Measurements from ENCODE around the gene GPR87. TPM values are rescaled to one million over a fixed set of nuclear protein-coding genes. Genes with fewer than 3 reads are reported as not detected.

The GPR87 gene
- total and polyA plus RNA-seq, 2 donors (not counting 1 experiment from before 2014, with no cell fraction given) = 0.05 to 0.17 TPM

DNA sequence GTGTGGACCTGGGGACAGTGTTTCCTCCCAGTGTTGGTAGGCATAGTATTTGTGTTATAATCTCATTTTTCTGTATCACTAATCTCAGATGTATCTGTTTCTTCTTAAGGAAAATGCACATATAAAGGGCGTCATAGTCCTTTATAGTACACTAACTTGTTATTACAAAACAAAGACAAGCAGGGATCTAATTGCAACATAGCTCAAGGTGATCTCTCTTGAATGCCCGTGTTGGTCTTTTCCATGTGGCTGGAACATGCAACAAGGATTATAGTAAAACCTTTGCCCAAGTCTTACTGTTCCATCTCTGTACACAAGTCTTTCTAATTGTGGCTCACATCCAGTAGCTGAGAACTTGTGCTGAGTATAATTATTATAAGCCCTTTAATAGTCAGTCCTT lies 3.5 kb upstream of the GPR87 start:
- Histone ChIP-seq H3K79me2 (ENCODE audit: control insufficient read depth, insufficient read depth, low read length) (no peaks in the 10 kb centered on the region), H3K27me3 (ENCODE audit: control insufficient read depth, insufficient read depth, low read length) (no peaks in the 10 kb centered on the region), H3K9me3 (ENCODE audit: control insufficient read depth, insufficient read depth, low read depth, low read length) (no peaks in the 10 kb centered on the region), H3K9ac (ENCODE audit: insufficient read depth, low read length) (no peak overlapping the region), H3K4me3 (replicated peaks in 1 of 4; ENCODE audit: control extremely low read depth in 1 of 4, insufficient read depth in 1 of 4, low read depth in 3 of 4, low read length in 4 of 4) (peak overlapping the region in 1 of 4 experiments; percentile 1), H2AFZ (ENCODE audit: low read length) (no peak overlapping the region), H3K4me1 (ENCODE audit: control insufficient read depth, extremely low read depth, insufficient read depth, low read length) (peaks cover 18% of the 10 kb centered on the region), H4K20me1 (ENCODE audit: control insufficient read depth, extremely low read depth, insufficient read depth, low read length) (no peaks in the 10 kb centered on the region), H3K4me2 (ENCODE audit: extremely low read depth, insufficient read depth, low read length) (peak overlapping the region; percentile 56), H3K36me3 (ENCODE audit: control insufficient read depth, insufficient read depth, low read length) (no peaks in the 10 kb centered on the region), H3K27ac (ENCODE audit: insufficient read depth, low read length) (peak overlapping the region; percentile 79)
- TF ChIP-seq EZH2 (IDR thresholded peaks at IDR 0.05; ENCODE audit: low read length, missing control alignments) = no peak
- TF ChIP-seq, protein P1, sequence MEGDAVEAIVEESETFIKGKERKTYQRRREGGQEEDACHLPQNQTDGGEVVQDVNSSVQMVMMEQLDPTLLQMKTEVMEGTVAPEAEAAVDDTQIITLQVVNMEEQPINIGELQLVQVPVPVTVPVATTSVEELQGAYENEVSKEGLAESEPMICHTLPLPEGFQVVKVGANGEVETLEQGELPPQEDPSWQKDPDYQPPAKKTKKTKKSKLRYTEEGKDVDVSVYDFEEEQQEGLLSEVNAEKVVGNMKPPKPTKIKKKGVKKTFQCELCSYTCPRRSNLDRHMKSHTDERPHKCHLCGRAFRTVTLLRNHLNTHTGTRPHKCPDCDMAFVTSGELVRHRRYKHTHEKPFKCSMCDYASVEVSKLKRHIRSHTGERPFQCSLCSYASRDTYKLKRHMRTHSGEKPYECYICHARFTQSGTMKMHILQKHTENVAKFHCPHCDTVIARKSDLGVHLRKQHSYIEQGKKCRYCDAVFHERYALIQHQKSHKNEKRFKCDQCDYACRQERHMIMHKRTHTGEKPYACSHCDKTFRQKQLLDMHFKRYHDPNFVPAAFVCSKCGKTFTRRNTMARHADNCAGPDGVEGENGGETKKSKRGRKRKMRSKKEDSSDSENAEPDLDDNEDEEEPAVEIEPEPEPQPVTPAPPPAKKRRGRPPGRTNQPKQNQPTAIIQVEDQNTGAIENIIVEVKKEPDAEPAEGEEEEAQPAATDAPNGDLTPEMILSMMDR (conservative IDR thresholded peaks at IDR 0.05 in 1 of 2, IDR thresholded peaks at IDR 0.05 in 1 of 2; ENCODE audit: low read depth in 1 of 2, low read length in 2 of 2) = no peak
- DNase-seq (ENCODE audit: low read depth in 2 of 2) = peak in 1 of 2 donors; percentile 13

DNA sequence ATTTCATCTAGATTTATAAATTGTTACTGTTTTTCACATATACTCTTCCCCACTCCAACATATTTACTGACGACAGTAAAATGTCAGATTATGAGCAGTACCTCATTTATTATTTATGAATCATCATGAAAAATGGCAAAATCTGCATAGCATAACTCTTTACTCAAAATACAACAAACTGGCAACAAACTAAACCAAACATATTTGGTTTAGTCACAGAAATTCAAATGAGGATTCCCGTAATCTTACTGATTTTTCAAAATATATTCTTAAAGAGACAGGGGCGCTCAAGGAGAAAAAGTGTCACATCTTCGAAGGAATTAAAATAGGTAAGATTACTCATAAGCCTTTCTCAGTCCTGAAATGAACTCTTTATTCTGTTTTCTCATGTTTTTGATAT lies 3.0 kb upstream of the GPR87 start:
- Histone ChIP-seq H3K9me3 (ENCODE audit: control insufficient read depth, insufficient read depth, low read depth, low read length) (no peaks in the 10 kb centered on the region), H3K27ac (ENCODE audit: insufficient read depth, low read length) (peak overlapping the region; percentile 79), H3K9ac (ENCODE audit: insufficient read depth, low read length) (no peak overlapping the region), H3K4me2 (ENCODE audit: extremely low read depth, insufficient read depth, low read length) (peak overlapping the region; percentile 56), H3K36me3 (ENCODE audit: control insufficient read depth, insufficient read depth, low read length) (no peaks in the 10 kb centered on the region), H3K4me3 (replicated peaks in 1 of 4; ENCODE audit: control extremely low read depth in 1 of 4, insufficient read depth in 1 of 4, low read depth in 3 of 4, low read length in 4 of 4) (peak overlapping the region in 1 of 4 experiments; percentile 1), H3K27me3 (ENCODE audit: control insufficient read depth, insufficient read depth, low read length) (no peaks in the 10 kb centered on the region), H2AFZ (ENCODE audit: low read length) (no peak overlapping the region), H3K4me1 (ENCODE audit: control insufficient read depth, extremely low read depth, insufficient read depth, low read length) (peaks cover 18% of the 10 kb centered on the region), H4K20me1 (ENCODE audit: control insufficient read depth, extremely low read depth, insufficient read depth, low read length) (no peaks in the 10 kb centered on the region), H3K79me2 (ENCODE audit: control insufficient read depth, insufficient read depth, low read length) (no peaks in the 10 kb centered on the region)
- peak; percentile 39 to 74 for DNase-seq (ENCODE audit: low read depth in 2 of 2)
- TF ChIP-seq, protein P1 (conservative IDR thresholded peaks at IDR 0.05 in 1 of 2, IDR thresholded peaks at IDR 0.05 in 1 of 2; ENCODE audit: low read depth in 1 of 2, low read length in 2 of 2) = no peak
- no peak for TF ChIP-seq EZH2 (IDR thresholded peaks at IDR 0.05; ENCODE audit: low read length, missing control alignments)

DNA sequence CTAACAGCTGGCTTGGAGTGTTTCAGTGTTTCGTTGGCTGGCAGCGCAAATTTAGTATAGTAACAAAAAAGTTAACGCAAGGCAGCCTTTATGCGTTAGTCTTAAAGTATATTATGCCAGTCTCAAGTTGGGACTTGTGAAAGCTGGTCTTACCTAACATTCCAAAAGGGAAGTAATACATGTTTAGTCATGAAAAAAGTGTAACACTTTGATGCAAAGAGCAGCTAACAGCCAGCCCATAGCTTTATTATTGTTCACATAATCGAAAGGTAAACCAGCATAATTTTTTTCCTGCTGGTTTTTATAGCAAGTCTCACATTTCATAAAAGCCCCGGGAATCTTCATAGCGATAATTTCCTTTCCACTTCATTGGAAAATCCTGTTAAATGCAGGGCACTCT lies 2.4 kb upstream of the GPR87 start:
- Histone ChIP-seq H3K9me3 (ENCODE audit: control insufficient read depth, insufficient read depth, low read depth, low read length) (no peaks in the 10 kb centered on the region), H3K27ac (ENCODE audit: insufficient read depth, low read length) (peak overlapping the region; percentile 61), H3K4me2 (ENCODE audit: extremely low read depth, insufficient read depth, low read length) (no peak overlapping the region), H3K4me3 (replicated peaks in 1 of 4; ENCODE audit: control extremely low read depth in 1 of 4, insufficient read depth in 1 of 4, low read depth in 3 of 4, low read length in 4 of 4) (no peak overlapping the region), H2AFZ (ENCODE audit: low read length) (no peak overlapping the region), H3K36me3 (ENCODE audit: control insufficient read depth, insufficient read depth, low read length) (no peaks in the 10 kb centered on the region), H3K27me3 (ENCODE audit: control insufficient read depth, insufficient read depth, low read length) (no peaks in the 10 kb centered on the region), H3K9ac (ENCODE audit: insufficient read depth, low read length) (no peak overlapping the region), H3K79me2 (ENCODE audit: control insufficient read depth, insufficient read depth, low read length) (no peaks in the 10 kb centered on the region), H4K20me1 (ENCODE audit: control insufficient read depth, extremely low read depth, insufficient read depth, low read length) (no peaks in the 10 kb centered on the region), H3K4me1 (ENCODE audit: control insufficient read depth, extremely low read depth, insufficient read depth, low read length) (peaks cover 18% of the 10 kb centered on the region)
- peak in 1 of 2 donors; percentile 17 for DNase-seq (ENCODE audit: low read depth in 2 of 2)
- TF ChIP-seq EZH2 (IDR thresholded peaks at IDR 0.05; ENCODE audit: low read length, missing control alignments) = no peak
- TF ChIP-seq, protein P1 (conservative IDR thresholded peaks at IDR 0.05 in 1 of 2, IDR thresholded peaks at IDR 0.05 in 1 of 2; ENCODE audit: low read depth in 1 of 2, low read length in 2 of 2) = no peak
